Measurements from ENCODE around the gene FANCL. TPM values are rescaled to one million over a fixed set of nuclear protein-coding genes. Genes with fewer than 3 reads are reported as not detected.
"Not testable (repeated sequence)": the region's sequence is repeated elsewhere in the genome, so short reads cannot be mapped to it uniquely, and the experiment has no call there.

The FANCL gene
- polyA plus RNA-seq, 4 donors = 8.6 to 45.0 (median 19.2) TPM

DNA sequence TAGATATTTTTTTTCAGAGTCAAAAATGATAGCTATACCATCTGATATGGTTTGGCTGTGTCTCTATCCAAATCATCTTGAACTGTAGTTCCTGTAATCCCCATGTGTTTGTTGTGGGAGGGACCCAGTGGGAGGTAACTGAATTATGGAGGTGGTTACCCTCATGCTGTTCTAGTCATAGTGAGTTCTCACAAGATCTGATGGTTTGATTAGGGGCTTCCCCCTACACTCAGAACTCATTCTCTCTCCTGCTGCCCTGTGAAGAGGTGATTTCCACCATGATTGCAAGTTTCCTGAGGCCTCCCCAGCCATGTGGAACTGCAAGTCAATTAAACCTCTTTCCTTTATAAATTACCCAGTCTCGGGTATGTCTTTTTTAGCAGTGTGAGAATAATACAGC is 17.3 kb upstream of the FANCL start:
- FAIRE-seq; H3K9me3 ChIP-seq (ENCODE audit: control insufficient read depth in 2 of 2, insufficient read depth in 1 of 2, low read depth in 1 of 2, low read length in 1 of 2); H3K27ac ChIP-seq (ENCODE audit: low read depth in 1 of 3, low read length in 2 of 3); H3K36me3 ChIP-seq (ENCODE audit: control insufficient read depth in 3 of 3, insufficient read depth in 2 of 3, low read depth in 1 of 3, low read length in 3 of 3); H3K27me3 ChIP-seq (ENCODE audit: control insufficient read depth in 3 of 3, insufficient read depth in 3 of 3, low read length in 3 of 3); H3K4me1 ChIP-seq (ENCODE audit: control insufficient read depth in 3 of 3, insufficient read depth in 2 of 3, low read depth in 1 of 3, low read length in 2 of 3); H3K4me3 ChIP-seq (ENCODE audit: low read depth in 1 of 3, low read length in 3 of 3); DNase-seq: not testable (repeated sequence)
- WGBS, 3 donors = 64 to 71% (median 67%) methylated on average over 1 of the region's 1 CpG

DNA sequence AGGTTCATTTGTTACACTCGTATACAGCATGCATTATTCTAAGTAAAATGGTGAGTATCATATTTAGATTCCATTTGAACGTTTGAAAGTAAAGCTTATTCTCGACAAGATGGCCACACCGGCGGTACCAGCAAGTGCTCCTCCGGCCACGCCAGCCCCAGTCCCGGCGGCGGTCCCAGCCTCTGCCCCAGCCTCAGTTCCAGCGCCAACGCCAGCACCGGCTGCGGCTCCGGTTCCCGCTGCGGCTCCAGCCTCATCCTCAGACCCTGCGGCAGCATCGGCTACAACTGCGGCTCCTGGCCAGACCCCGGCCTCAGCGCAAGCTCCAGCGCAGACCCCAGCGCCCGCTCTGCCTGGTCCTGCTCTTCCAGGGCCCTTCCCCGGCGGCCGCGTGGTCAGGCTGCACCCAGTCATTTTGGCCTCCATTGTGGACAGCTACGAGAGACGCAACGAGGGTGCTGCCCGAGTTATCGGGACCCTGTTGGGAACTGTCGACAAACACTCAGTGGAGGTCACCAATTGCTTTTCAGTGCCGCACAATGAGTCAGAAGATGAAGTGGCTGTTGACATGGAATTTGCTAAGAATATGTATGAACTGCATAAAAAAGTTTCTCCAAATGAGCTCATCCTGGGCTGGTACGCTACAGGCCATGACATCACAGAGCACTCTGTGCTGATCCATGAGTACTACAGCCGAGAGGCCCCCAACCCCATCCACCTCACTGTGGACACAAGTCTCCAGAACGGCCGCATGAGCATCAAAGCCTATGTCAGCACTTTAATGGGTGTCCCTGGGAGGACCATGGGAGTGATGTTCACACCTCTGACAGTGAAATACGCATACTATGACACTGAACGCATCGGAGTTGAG is 10.4 kb upstream of the FANCL start:
- not testable (repeated sequence) for H3K27me3 ChIP-seq (ENCODE audit: control insufficient read depth in 3 of 3, insufficient read depth in 3 of 3, low read length in 3 of 3); H3K36me3 ChIP-seq (ENCODE audit: control insufficient read depth in 3 of 3, insufficient read depth in 2 of 3, low read depth in 1 of 3, low read length in 3 of 3); H3K4me1 ChIP-seq (ENCODE audit: control insufficient read depth in 3 of 3, insufficient read depth in 2 of 3, low read depth in 1 of 3, low read length in 2 of 3); H3K27ac ChIP-seq (ENCODE audit: low read depth in 1 of 3, low read length in 2 of 3); DNase-seq; H3K9me3 ChIP-seq (ENCODE audit: control insufficient read depth in 2 of 2, insufficient read depth in 1 of 2, low read depth in 1 of 2, low read length in 1 of 2); H3K4me3 ChIP-seq (ENCODE audit: low read depth in 1 of 3, low read length in 3 of 3); FAIRE-seq
- 96 to 97% (median 97%) methylated on average over 37 to 39 of the region's 43 CpGs for WGBS, 3 donors

DNA sequence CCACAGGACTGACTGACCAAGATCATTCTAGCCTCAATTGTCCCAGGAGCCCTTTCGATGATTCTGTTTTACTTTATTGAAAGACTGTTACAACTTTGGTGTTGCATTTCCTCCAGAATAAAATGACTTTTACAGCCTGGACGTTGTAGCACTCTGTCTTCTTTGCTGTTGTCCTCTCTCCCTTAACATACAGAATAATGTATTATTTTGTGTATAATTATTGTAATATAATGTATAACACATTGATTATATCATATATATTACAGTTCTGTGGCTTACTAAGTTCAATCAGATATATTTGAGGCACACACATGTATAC is 380 bp upstream of the FANCL start:
- H3K27ac ChIP-seq (ENCODE audit: low read depth in 1 of 3, low read length in 2 of 3) = peak overlapping the region; percentile 69 to 95 (median 82)
- no peak for DNase-seq

DNA sequence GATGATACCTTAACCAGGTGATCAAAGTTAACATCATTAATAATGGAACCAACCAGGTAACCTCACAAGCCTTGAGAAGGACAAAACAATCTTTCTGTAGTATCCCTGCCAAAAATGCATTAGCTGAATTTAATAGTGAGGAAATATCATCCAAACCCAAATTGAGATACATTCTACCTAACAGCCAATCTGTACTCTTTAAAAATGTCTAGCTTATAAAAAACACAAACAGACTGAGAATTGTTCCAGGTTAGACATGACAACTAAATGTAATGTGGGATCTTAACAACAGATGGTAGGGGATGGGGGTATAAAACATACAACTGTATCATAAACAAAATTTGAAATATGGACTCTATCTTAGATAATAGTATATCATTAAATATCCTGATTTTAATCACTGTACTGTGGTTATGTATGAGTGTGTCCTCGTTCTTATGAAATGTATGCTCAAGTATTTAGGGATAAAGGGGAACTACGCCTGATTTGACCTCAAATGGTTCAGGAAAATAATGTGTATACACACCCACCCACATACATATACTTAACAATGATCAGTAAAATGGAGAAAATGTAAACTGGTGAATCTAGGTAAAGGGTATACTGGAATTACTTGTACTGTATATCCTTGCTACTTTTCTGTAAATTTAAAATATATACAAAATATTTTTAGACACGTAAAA is 1.7 kb downstream of the FANCL start:
- DNase-seq (no peak), FAIRE-seq (no peak)
- Histone ChIP-seq H3K4me3 (ENCODE audit: low read depth in 1 of 3, low read length in 3 of 3) (no peak overlapping the region), H3K36me3 (ENCODE audit: control insufficient read depth in 3 of 3, insufficient read depth in 2 of 3, low read depth in 1 of 3, low read length in 3 of 3) (no peaks in the 10 kb centered on the region), H3K27me3 (ENCODE audit: control insufficient read depth in 3 of 3, insufficient read depth in 3 of 3, low read length in 3 of 3) (no peaks in the 10 kb centered on the region), H3K27ac (ENCODE audit: low read depth in 1 of 3, low read length in 2 of 3) (no peak overlapping the region), H3K9me3 (ENCODE audit: control insufficient read depth in 2 of 2, insufficient read depth in 1 of 2, low read depth in 1 of 2, low read length in 1 of 2) (no peaks in the 10 kb centered on the region), H3K4me1 (ENCODE audit: control insufficient read depth in 3 of 3, insufficient read depth in 2 of 3, low read depth in 1 of 3, low read length in 2 of 3) (peaks cover 2 to 3% (median 3%) of the 10 kb centered on the region in 3 donors)
- WGBS, 3 donors = 65 to 69% (median 66%) methylated on average over 3 of the region's 3 CpGs

More for the DNA sequence above, 380 bp upstream of the FANCL start:
- H3K9me3 ChIP-seq (ENCODE audit: control insufficient read depth in 2 of 2, insufficient read depth in 1 of 2, low read depth in 1 of 2, low read length in 1 of 2) = no peaks in the 10 kb centered on the region
- H3K4me3 ChIP-seq (ENCODE audit: low read depth in 1 of 3, low read length in 3 of 3) = peak overlapping the region; percentile 62 to 78 (median 76)
- peaks cover 2 to 3% (median 3%) of the 10 kb centered on the region in 3 donors for H3K4me1 ChIP-seq (ENCODE audit: control insufficient read depth in 3 of 3, insufficient read depth in 2 of 3, low read depth in 1 of 3, low read length in 2 of 3)
- FAIRE-seq = no peak
- whole genome bisulfite sequencing, 3 donors = 16 to 24% (median 16%) methylated on average over 2 of the region's 2 CpGs
- no peaks in the 10 kb centered on the region for H3K36me3 ChIP-seq (ENCODE audit: control insufficient read depth in 3 of 3, insufficient read depth in 2 of 3, low read depth in 1 of 3, low read length in 3 of 3)
- no peaks in the 10 kb centered on the region for H3K27me3 ChIP-seq (ENCODE audit: control insufficient read depth in 3 of 3, insufficient read depth in 3 of 3, low read length in 3 of 3)

DNA sequence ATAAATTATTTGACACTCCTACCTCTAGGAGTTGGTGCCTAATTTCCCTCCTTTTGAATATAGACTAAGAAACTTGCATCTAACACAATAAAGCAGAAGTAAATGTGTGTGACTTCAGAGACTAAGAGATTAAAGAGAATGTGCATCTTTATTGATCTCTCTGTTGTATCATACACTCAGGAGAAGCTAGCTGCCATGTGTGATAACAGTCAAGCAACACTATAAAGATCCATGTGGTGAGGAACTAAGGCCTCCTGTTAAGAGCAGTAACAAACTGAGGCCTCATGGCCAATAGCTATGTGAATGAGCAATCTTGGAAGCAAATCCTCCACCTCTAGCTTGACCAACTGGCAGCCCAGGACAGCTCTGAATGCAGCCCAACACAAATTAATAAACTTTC is 3.4 kb downstream of the FANCL start:
- H3K4me3 ChIP-seq (ENCODE audit: low read depth in 1 of 3, low read length in 3 of 3) = no peak overlapping the region
- DNase-seq (peak in 1 of 2 donors; percentile 2), FAIRE-seq (no peak)
- no peaks in the 10 kb centered on the region for H3K36me3 ChIP-seq (ENCODE audit: control insufficient read depth in 3 of 3, insufficient read depth in 2 of 3, low read depth in 1 of 3, low read length in 3 of 3)
- H3K9me3 ChIP-seq (ENCODE audit: control insufficient read depth in 2 of 2, insufficient read depth in 1 of 2, low read depth in 1 of 2, low read length in 1 of 2) = no peaks in the 10 kb centered on the region
- H3K27me3 ChIP-seq (ENCODE audit: control insufficient read depth in 3 of 3, insufficient read depth in 3 of 3, low read length in 3 of 3) = no peaks in the 10 kb centered on the region
- no peak overlapping the region for H3K27ac ChIP-seq (ENCODE audit: low read depth in 1 of 3, low read length in 2 of 3)
- H3K4me1 ChIP-seq (ENCODE audit: control insufficient read depth in 3 of 3, insufficient read depth in 2 of 3, low read depth in 1 of 3, low read length in 2 of 3) = peaks cover 2 to 5% (median 3%) of the 10 kb centered on the region in 3 donors

DNA sequence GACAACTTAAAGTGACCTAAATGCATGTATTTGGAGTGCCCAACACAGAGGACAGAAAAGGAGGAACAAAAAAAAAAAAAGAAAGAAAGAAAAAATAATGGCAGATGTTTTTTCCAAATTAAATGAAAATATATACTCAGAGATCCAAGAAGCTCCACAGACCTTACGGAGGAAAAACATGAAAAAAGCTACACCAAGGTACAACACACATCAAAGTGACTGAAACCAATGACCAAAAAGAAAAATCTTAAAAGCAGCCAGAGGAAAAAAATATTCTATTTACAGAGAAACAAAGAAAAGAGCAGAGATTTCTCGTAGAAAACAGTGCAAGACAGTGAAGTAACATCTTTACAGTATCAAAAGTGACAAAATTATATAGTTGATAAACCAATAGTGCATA is 5.1 kb downstream of the FANCL start:
- 90 to 98% (median 97%) methylated on average over 2 of the region's 2 CpGs for WGBS, 3 donors
- Histone ChIP-seq H3K4me1 (ENCODE audit: control insufficient read depth in 3 of 3, insufficient read depth in 2 of 3, low read depth in 1 of 3, low read length in 2 of 3) (peaks cover 2 to 5% (median 3%) of the 10 kb centered on the region in 3 donors), H3K9me3 (ENCODE audit: control insufficient read depth in 2 of 2, insufficient read depth in 1 of 2, low read depth in 1 of 2, low read length in 1 of 2) (no peaks in the 10 kb centered on the region), H3K27me3 (ENCODE audit: control insufficient read depth in 3 of 3, insufficient read depth in 3 of 3, low read length in 3 of 3) (no peaks in the 10 kb centered on the region), H3K27ac (ENCODE audit: low read depth in 1 of 3, low read length in 2 of 3) (no peak overlapping the region), H3K4me3 (ENCODE audit: low read depth in 1 of 3, low read length in 3 of 3) (no peak overlapping the region), H3K36me3 (ENCODE audit: control insufficient read depth in 3 of 3, insufficient read depth in 2 of 3, low read depth in 1 of 3, low read length in 3 of 3) (no peaks in the 10 kb centered on the region)
- DNase-seq (no peak), FAIRE-seq (no peak)

DNA sequence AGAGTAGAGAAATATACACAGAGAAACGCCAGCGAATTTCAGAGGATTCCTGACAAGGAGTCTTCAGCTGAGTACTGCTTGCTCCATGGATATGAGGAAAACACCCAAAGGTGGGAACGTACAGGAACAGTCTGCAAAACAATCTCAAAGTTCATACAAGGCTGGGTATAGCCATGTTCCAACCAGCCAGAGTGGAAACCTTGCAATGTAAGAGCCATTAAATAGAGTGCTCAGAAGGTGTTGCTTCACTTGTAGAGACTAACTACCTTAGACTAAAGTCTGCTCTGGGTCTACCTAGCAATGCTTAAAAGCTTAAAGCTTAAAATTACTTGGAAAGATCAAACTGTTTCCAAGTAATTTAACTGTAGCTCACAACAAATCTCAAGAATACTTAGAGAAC is 6.0 kb downstream of the FANCL start:
- WGBS, 3 donors = 86 to 98% (median 96%) methylated on average over 3 of the region's 3 CpGs
- FAIRE-seq (no peak), DNase-seq (peak; percentile 15 to 16)
- Histone ChIP-seq H3K9me3 (ENCODE audit: control insufficient read depth in 2 of 2, insufficient read depth in 1 of 2, low read depth in 1 of 2, low read length in 1 of 2) (no peaks in the 10 kb centered on the region), H3K4me1 (ENCODE audit: control insufficient read depth in 3 of 3, insufficient read depth in 2 of 3, low read depth in 1 of 3, low read length in 2 of 3) (peaks cover 1 to 5% (median 3%) of the 10 kb centered on the region in 3 donors), H3K4me3 (ENCODE audit: low read depth in 1 of 3, low read length in 3 of 3) (no peak overlapping the region), H3K27ac (ENCODE audit: low read depth in 1 of 3, low read length in 2 of 3) (no peak overlapping the region), H3K27me3 (ENCODE audit: control insufficient read depth in 3 of 3, insufficient read depth in 3 of 3, low read length in 3 of 3) (no peaks in the 10 kb centered on the region), H3K36me3 (ENCODE audit: control insufficient read depth in 3 of 3, insufficient read depth in 2 of 3, low read depth in 1 of 3, low read length in 3 of 3) (peaks cover 0 to 2% (median 0%) of the 10 kb centered on the region in 3 donors)

DNA sequence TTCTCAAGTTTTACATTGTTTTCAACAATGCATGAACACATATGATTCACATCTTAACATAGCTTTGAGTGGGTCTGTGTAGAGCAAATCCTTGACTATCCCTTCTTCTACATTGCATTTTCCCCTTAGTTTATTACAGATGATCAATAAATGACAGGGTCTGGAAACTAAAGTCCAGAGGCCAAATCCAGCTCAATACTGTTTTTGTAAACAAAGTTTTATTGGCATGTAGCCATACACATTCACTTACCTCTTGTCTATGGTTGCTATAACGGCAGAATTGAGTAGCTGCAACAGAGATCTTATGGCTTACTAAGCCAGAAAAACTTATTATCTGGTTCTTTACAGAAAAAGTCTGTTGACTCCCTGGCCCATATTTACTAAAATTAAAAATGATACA is 12.8 kb downstream of the FANCL start:
- Histone ChIP-seq H3K27ac (ENCODE audit: low read depth in 1 of 3, low read length in 2 of 3) (no peak overlapping the region), H3K36me3 (ENCODE audit: control insufficient read depth in 3 of 3, insufficient read depth in 2 of 3, low read depth in 1 of 3, low read length in 3 of 3) (peaks cover 0 to 8% (median 2%) of the 10 kb centered on the region in 3 donors), H3K27me3 (ENCODE audit: control insufficient read depth in 3 of 3, insufficient read depth in 3 of 3, low read length in 3 of 3) (no peaks in the 10 kb centered on the region), H3K4me3 (ENCODE audit: low read depth in 1 of 3, low read length in 3 of 3) (no peak overlapping the region), H3K9me3 (ENCODE audit: control insufficient read depth in 2 of 2, insufficient read depth in 1 of 2, low read depth in 1 of 2, low read length in 1 of 2) (no peaks in the 10 kb centered on the region), H3K4me1 (ENCODE audit: control insufficient read depth in 3 of 3, insufficient read depth in 2 of 3, low read depth in 1 of 3, low read length in 2 of 3) (no peaks in the 10 kb centered on the region)
- 26 to 50% (median 36%) methylated on average over 1 of the region's 1 CpG for WGBS, 3 donors
- DNase-seq (peak; percentile 8 to 31), FAIRE-seq (no peak)

Measured in small intestine (tissue), 7 donors.